SK-N-SH (cell line): ENCODE data around the gene P4HA3. TPM values are rescaled to one million over a fixed set of nuclear protein-coding genes. Genes with fewer than 3 reads are reported as not detected.

Source experiments
- CTCF ChIA-PET: fragments of 300-600, 350-600 bp; formaldehyde crosslinking; extraction: SDS; loops from one replicate; lab custom pipeline; 2021; lab: Yijun Ruan, JAX
- POLR2A ChIA-PET: fragments of 350-600 bp; sonication (Branson Sonifier 250); formaldehyde crosslinking; extraction: SDS; loops from one replicate; lab custom pipeline; 2020; ENCODE audit warnings: antibody characterized with exemption, inconsistent platforms; lab: Yijun Ruan, JAX
- DNase-seq: peaks from one replicate; pipeline ENCODE4 v3.0.0; 2012
- H2AFZ ChIP-seq: fragments of 200-600 bp; sonication (generic); 2 replicates; pipeline ENCODE4 v1.8.1; 2016; ENCODE audit warnings: antibody characterized with exemption, mild to moderate bottlenecking, low read depth
- H3F3A ChIP-seq: fragments of 200-600 bp; sonication (generic); replicated peaks from 2 replicates; pipeline ENCODE3; 2016; ENCODE audit warnings: antibody characterized with exemption, mild to moderate bottlenecking; ENCODE audit not compliant: insufficient read depth
- H3K27ac ChIP-seq, 2 experiments: fragments of 200-500 bp in 1 of 2; fragments of 200-600 bp in 1 of 2; sonication (Bioruptor generic) in 1 of 2; sonication (generic), shearing (Covaris generic) in 1 of 2; 2 replicates each; pipeline versions ENCODE4 v1.5.1 to v1.6.1; 2014 to 2016; ENCODE audit warnings: low read depth in 2 of 2, inconsistent platforms in 1 of 2, low read length in 1 of 2, mild to moderate bottlenecking in 1 of 2, mixed read lengths in 1 of 2
- H3K27me3 ChIP-seq: fragments of 200-600 bp; sonication (generic), shearing (Covaris generic); 2 replicates; pipeline ENCODE4 v1.6.1; 2016; ENCODE audit warnings: mixed run types; ENCODE audit not compliant: insufficient read depth
- H3K36me3 ChIP-seq, 2 experiments: fragments of 200-500 bp in 1 of 2; fragments of 200-600 bp in 1 of 2; sonication (Bioruptor generic) in 1 of 2; sonication (generic) in 1 of 2; replicated peaks in 1 of 2; 2 replicates each; pipeline versions ENCODE3 to v1.5.1; 2014 to 2016; ENCODE audit warnings: low read length in 1 of 2, mild to moderate bottlenecking in 1 of 2; ENCODE audit not compliant: insufficient read depth in 2 of 2, control insufficient read depth in 1 of 2
- H3K4me1 ChIP-seq, 2 experiments: fragments of 200-500 bp in 1 of 2; fragments of 200-600 bp in 1 of 2; sonication (Bioruptor generic) in 1 of 2; sonication (generic), shearing (Covaris generic) in 1 of 2; 2 replicates each; pipeline versions ENCODE4 v1.5.1 to v1.6.1; 2014 to 2016; ENCODE audit warnings: low read depth in 1 of 2, low read length in 1 of 2, mixed run types in 1 of 2; ENCODE audit not compliant: insufficient read depth in 2 of 2, control insufficient read depth in 1 of 2
- H3K4me2 ChIP-seq: fragments of 200-600 bp; sonication (generic), shearing (Covaris generic); 2 replicates; pipeline ENCODE4 v1.6.1; 2017; ENCODE audit warnings: mixed run types
- H3K4me3 ChIP-seq, 2 experiments: fragments of 200-500 bp in 1 of 2; fragments of 200-600 bp in 1 of 2; sonication (Bioruptor generic) in 1 of 2; sonication (generic), shearing (Covaris generic) in 1 of 2; 2 replicates each; pipeline versions ENCODE4 v1.5.1 to v1.8.1; 2014 to 2016; ENCODE audit warnings: low read depth in 2 of 2, inconsistent platforms in 1 of 2, low read length in 1 of 2, mild to moderate bottlenecking in 1 of 2, mixed read lengths in 1 of 2, moderate library complexity in 1 of 2
- H3K79me2 ChIP-seq: fragments of 200-600 bp; sonication (generic); 2 replicates; pipeline ENCODE4 v1.8.1; 2017; ENCODE audit warnings: mild to moderate bottlenecking; ENCODE audit not compliant: insufficient read depth
- H3K9ac ChIP-seq: fragments of 200-600 bp; sonication (generic); 2 replicates; pipeline ENCODE4 v1.6.1; 2017; ENCODE audit warnings: mixed run types
- H3K9me2 ChIP-seq: fragments of 200-600 bp; sonication (generic); 2 replicates; pipeline ENCODE4 v1.6.1; 2017; ENCODE audit warnings: mixed run types
- H3K9me3 ChIP-seq: fragments of 200-600 bp; sonication (generic); 2 replicates; pipeline ENCODE4 v1.6.1; 2017; ENCODE audit warnings: mixed run types, mild to moderate bottlenecking, moderate library complexity
- H4K20me1 ChIP-seq: fragments of 200-600 bp; sonication (generic); 2 replicates; pipeline ENCODE4 v1.6.1; 2017; ENCODE audit warnings: mild to moderate bottlenecking, mixed run types; ENCODE audit not compliant: insufficient read depth
- EP300 ChIP-seq, 2 experiments: IDR thresholded peaks; 2 replicates each; pipeline versions ENCODE4 v1.4.0 to v1.6.1; 2012; ENCODE audit warnings: borderline replicate concordance in 1 of 2, low read depth in 1 of 2, low read length in 1 of 2
- FOSL2 ChIP-seq: IDR thresholded peaks from 2 replicates; pipeline ENCODE4 v1.4.0; 2012; ENCODE audit warnings: low read depth, mild to moderate bottlenecking, moderate library complexity, borderline replicate concordance
- FOXJ3 ChIP-seq: sonication (generic); formaldehyde crosslinking; IDR thresholded peaks from 2 replicates; pipeline ENCODE4 v1.5.1; 2020; ENCODE audit warnings: mild to moderate bottlenecking, missing genetic modification reagents
- GABPA ChIP-seq: IDR thresholded peaks from 2 replicates; pipeline ENCODE4 v1.4.0; 2012; ENCODE audit warnings: low read depth, mild to moderate bottlenecking
- GATA2 ChIP-seq: sonication (generic); formaldehyde crosslinking; IDR thresholded peaks from 2 replicates; pipeline ENCODE4 v1.5.0; 2020; ENCODE audit warnings: mild to moderate bottlenecking, missing genetic modification reagents
- MEF2A ChIP-seq: IDR thresholded peaks from 2 replicates; pipeline ENCODE4 v1.4.0; 2012; ENCODE audit warnings: low read depth, borderline replicate concordance
- NFIC ChIP-seq: IDR thresholded peaks from 2 replicates; pipeline ENCODE4 v1.4.0; 2012; ENCODE audit warnings: borderline replicate concordance
- POLR2AphosphoS5 ChIP-seq: IDR thresholded peaks from 2 replicates; pipeline ENCODE4 v1.6.1; 2012; ENCODE audit warnings: low read depth, low read length
- RXRA ChIP-seq: IDR thresholded peaks from 2 replicates; pipeline ENCODE4 v1.4.0; 2012; ENCODE audit warnings: low read depth, mild to moderate bottlenecking, borderline replicate concordance
- TCF12 ChIP-seq: IDR thresholded peaks from 2 replicates; pipeline ENCODE4 v1.4.0; 2012
- TEAD4 ChIP-seq: IDR thresholded peaks from 2 replicates; pipeline ENCODE4 v1.4.0; 2012; ENCODE audit warnings: mild to moderate bottlenecking, borderline replicate concordance; ENCODE audit not compliant: insufficient read depth
- YY1 ChIP-seq: IDR thresholded peaks from 2 replicates; pipeline ENCODE4 v1.4.0; 2012; ENCODE audit warnings: low read depth, mild to moderate bottlenecking
- WGBS: methylation state at CpG from one replicate; pipeline ENCODE4 v1.1.6; 2017; ENCODE audit warnings: low lambda C conversion rate; 5-methylcytosine and 5-hydroxymethylcytosine counted together
- polyA plus RNA-seq, 3 experiments: library from polyadenylated mRNA; depleted of rRNA; stranded (reverse); fragments of >200 nt; gene quantifications; 2 replicates each; pipeline ENCODE4 v1.2.3, GENCODE V29; 2012
- TF ChIP-seq, protein P1 (sequence below): IDR thresholded peaks from 2 replicates; pipeline ENCODE4 v1.4.0; 2012; ENCODE audit warnings: low read depth, borderline replicate concordance
- TF ChIP-seq, protein P2 (sequence below): IDR thresholded peaks from 2 replicates; pipeline ENCODE4 v1.4.0; 2012; ENCODE audit warnings: low read depth
- TF ChIP-seq, protein P3 (sequence below): IDR thresholded peaks from 2 replicates; pipeline ENCODE4 v1.6.1; 2012; ENCODE audit warnings: mild to moderate bottlenecking, low read depth, low read length, moderate library complexity
- TF ChIP-seq, protein P4 (sequence below): fragments of 150-350 bp; IDR thresholded peaks from 2 replicates; pipeline ENCODE4 v1.6.1; 2017; ENCODE audit warnings: antibody characterized with exemption, low read length, low read depth, borderline replicate concordance

The P4HA3 gene
- polyA plus RNA-seq, 1 of the 3 experiments (the other 2 are of a cell fraction): 8.4 TPM

DNA sequence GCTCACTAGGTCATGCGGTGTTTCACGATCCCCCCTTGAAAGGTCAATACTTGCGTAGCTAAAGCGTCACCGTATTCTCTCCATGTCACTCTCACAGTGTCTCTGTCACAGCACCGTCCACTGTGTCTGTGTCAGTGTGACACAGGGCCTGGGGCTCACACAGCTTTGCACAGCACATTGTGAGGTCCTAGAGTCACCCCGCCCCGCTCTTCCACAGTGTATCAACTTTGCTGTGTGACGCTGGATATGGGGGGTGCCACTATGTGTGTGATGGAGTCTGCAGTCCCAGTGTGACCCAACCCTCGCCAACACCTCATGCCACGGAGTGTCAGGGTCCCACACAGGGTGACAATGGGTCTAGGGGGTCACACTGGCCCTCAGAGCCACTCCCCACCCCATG lies 583 bp downstream of the P4HA3 start:
- no peak for DNase-seq
- Histone ChIP-seq H3K4me1 (peaks cover 6% of the 10 kb centered on the region in 2 experiments), H3K9ac (peak overlapping the region; percentile 52; the same call in 1 of the 2 replicates), H2AFZ (peak overlapping the region; percentile 52; the same call in 1 of the 2 replicates), H3K9me2 (no peaks in the 10 kb centered on the region), H3K4me3 (peak overlapping the region; percentile 64), H3F3A (peaks cover 7% of the 10 kb centered on the region), H4K20me1 (no peaks in the 10 kb centered on the region), H3K36me3 (no peaks in the 10 kb centered on the region), H3K27ac (no peak overlapping the region), H3K27me3 (no peaks in the 10 kb centered on the region), H3K4me2 (peak overlapping the region; percentile 79), H3K9me3 (0 out of 2 replicates have a peak, but pooled peaks cover 3% of the 10 kb centered on the region), H3K79me2 (no peaks in the 10 kb centered on the region)
- WGBS: 58% methylated on average over 10 of the region's 11 CpGs
- POLR2A ChIA-PET: no interaction called here
- CTCF ChIA-PET: interaction anchor here (1.0 to 1.6 kb wide), 3 partner anchors 28 to 139 kb away, joined by 3 read pairs; no protein-coding TSS in a partner anchor
- TF ChIP-seq MEF2A (no peak), GATA2 (no peak), GABPA (no peak), POLR2AphosphoS5 (no peak), RXRA (no peak), FOXJ3 (CRISPR knock-in tag) (no peak), FOSL2 (no peak), EP300 (IDR thresholded peaks at IDR 0.05; ENCODE audit: borderline replicate concordance in 1 of 2, low read depth in 1 of 2, low read length in 1 of 2) (no peak), YY1 (no peak), TEAD4 (no peak), TCF12 (no peak), NFIC (no peak)
- TF ChIP-seq, protein P1, sequence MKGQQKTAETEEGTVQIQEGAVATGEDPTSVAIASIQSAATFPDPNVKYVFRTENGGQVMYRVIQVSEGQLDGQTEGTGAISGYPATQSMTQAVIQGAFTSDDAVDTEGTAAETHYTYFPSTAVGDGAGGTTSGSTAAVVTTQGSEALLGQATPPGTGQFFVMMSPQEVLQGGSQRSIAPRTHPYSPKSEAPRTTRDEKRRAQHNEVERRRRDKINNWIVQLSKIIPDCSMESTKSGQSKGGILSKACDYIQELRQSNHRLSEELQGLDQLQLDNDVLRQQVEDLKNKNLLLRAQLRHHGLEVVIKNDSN: no peak
- TF ChIP-seq, protein P2, sequence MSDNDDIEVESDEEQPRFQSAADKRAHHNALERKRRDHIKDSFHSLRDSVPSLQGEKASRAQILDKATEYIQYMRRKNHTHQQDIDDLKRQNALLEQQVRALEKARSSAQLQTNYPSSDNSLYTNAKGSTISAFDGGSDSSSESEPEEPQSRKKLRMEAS: no peak
- TF ChIP-seq, protein P3, sequence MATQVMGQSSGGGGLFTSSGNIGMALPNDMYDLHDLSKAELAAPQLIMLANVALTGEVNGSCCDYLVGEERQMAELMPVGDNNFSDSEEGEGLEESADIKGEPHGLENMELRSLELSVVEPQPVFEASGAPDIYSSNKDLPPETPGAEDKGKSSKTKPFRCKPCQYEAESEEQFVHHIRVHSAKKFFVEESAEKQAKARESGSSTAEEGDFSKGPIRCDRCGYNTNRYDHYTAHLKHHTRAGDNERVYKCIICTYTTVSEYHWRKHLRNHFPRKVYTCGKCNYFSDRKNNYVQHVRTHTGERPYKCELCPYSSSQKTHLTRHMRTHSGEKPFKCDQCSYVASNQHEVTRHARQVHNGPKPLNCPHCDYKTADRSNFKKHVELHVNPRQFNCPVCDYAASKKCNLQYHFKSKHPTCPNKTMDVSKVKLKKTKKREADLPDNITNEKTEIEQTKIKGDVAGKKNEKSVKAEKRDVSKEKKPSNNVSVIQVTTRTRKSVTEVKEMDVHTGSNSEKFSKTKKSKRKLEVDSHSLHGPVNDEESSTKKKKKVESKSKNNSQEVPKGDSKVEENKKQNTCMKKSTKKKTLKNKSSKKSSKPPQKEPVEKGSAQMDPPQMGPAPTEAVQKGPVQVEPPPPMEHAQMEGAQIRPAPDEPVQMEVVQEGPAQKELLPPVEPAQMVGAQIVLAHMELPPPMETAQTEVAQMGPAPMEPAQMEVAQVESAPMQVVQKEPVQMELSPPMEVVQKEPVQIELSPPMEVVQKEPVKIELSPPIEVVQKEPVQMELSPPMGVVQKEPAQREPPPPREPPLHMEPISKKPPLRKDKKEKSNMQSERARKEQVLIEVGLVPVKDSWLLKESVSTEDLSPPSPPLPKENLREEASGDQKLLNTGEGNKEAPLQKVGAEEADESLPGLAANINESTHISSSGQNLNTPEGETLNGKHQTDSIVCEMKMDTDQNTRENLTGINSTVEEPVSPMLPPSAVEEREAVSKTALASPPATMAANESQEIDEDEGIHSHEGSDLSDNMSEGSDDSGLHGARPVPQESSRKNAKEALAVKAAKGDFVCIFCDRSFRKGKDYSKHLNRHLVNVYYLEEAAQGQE: no peak
- TF ChIP-seq, protein P4, sequence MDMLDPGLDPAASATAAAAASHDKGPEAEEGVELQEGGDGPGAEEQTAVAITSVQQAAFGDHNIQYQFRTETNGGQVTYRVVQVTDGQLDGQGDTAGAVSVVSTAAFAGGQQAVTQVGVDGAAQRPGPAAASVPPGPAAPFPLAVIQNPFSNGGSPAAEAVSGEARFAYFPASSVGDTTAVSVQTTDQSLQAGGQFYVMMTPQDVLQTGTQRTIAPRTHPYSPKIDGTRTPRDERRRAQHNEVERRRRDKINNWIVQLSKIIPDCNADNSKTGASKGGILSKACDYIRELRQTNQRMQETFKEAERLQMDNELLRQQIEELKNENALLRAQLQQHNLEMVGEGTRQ: no peak
